GM23338 (cell line): Measurements from ENCODE around the gene DYSF. TPM values are rescaled to one million over a fixed set of nuclear protein-coding genes. Genes with fewer than 3 reads are reported as not detected.

Experiments
- ATAC-seq: fragments of 200-7000 bp; cut with Tn5 transposase; 3 replicates; pipeline ENCODE4 v1.9.1; 2020
- DNase-seq: peaks from one replicate; pipeline ENCODE4 v3.0.0-alpha.2; 2015; ENCODE audit warnings: low spot score
- H2AFZ ChIP-seq: fragments of 200-600 bp; sonication (generic); 2 replicates; pipeline ENCODE4 v1.8.0; 2016; ENCODE audit warnings: antibody characterized with exemption, mild to moderate bottlenecking, moderate library complexity
- H3F3A ChIP-seq: fragments of 200-600 bp; sonication (generic); replicated peaks from 2 replicates; pipeline ENCODE4 v1.8.0; 2017; ENCODE audit warnings: antibody characterized with exemption, mixed run types, low read depth
- H3K27ac ChIP-seq: fragments of 200-600 bp; sonication (generic); 2 replicates; pipeline ENCODE4 v1.6.1; 2016; ENCODE audit warnings: low read depth
- H3K27me3 ChIP-seq: fragments of 200-600 bp; sonication (generic); 2 replicates; pipeline ENCODE4 v1.8.0; 2016; ENCODE audit warnings: mild to moderate bottlenecking, mixed run types, moderate library complexity; ENCODE audit not compliant: insufficient read depth
- H3K36me3 ChIP-seq: fragments of 200-600 bp; sonication (generic); 2 replicates; pipeline ENCODE4 v1.8.0; 2016; ENCODE audit warnings: mild to moderate bottlenecking; ENCODE audit not compliant: insufficient read depth
- H3K4me1 ChIP-seq: fragments of 200-600 bp; sonication (generic); 2 replicates; pipeline ENCODE4 v1.8.0; 2016; ENCODE audit warnings: mild to moderate bottlenecking, moderate library complexity; ENCODE audit not compliant: insufficient read depth
- H3K4me2 ChIP-seq: fragments of 200-600 bp; sonication (generic); 2 replicates; pipeline ENCODE4 v1.7.1; 2017; ENCODE audit warnings: mixed run types
- H3K4me3 ChIP-seq: fragments of 200-600 bp; sonication (generic); 2 replicates; pipeline ENCODE4 v1.6.1; 2016; ENCODE audit warnings: mixed run types
- H3K79me2 ChIP-seq: fragments of 200-600 bp; sonication (generic); replicated peaks from 2 replicates; pipeline ENCODE4 v1.8.0; 2017; ENCODE audit warnings: mild to moderate bottlenecking; ENCODE audit not compliant: insufficient read depth
- H3K9me2 ChIP-seq: fragments of 200-600 bp; sonication (generic); 2 replicates; pipeline ENCODE4 v1.8.0; 2017; ENCODE audit not compliant: insufficient read depth
- H4K20me1 ChIP-seq: fragments of 200-600 bp; sonication (generic); replicated peaks from 2 replicates; pipeline ENCODE4 v1.8.0; 2017; ENCODE audit warnings: mild to moderate bottlenecking; ENCODE audit not compliant: insufficient read depth
- H3K27ac Mint-ChIP-seq: 2 replicates; pipeline ENCODE4 v1.8.0; 2020; ENCODE audit warnings: inconsistent platforms, mild to moderate bottlenecking, moderate library complexity, mixed read lengths
- H3K27me3 Mint-ChIP-seq: 3 replicates; pipeline ENCODE4 v1.8.0; 2022; ENCODE audit warnings: low read depth, mild to moderate bottlenecking, moderate library complexity, mixed read lengths, inconsistent platforms; ENCODE audit not compliant: insufficient read depth, poor library complexity
- H3K36me3 Mint-ChIP-seq: 3 replicates; pipeline ENCODE4 v1.8.0; 2021; ENCODE audit warnings: low read depth, mild to moderate bottlenecking, inconsistent platforms, moderate library complexity, mixed read lengths
- H3K4me1 Mint-ChIP-seq: 3 replicates; pipeline ENCODE4 v1.8.0; 2020; ENCODE audit warnings: mild to moderate bottlenecking, inconsistent platforms, mixed read lengths
- H3K4me3 Mint-ChIP-seq: 3 replicates; pipeline ENCODE4 v1.8.0; 2021; ENCODE audit warnings: moderate library complexity, mild to moderate bottlenecking, inconsistent platforms, mixed read lengths
- H3K9me3 Mint-ChIP-seq: 3 replicates; pipeline ENCODE4 v1.8.0; 2020; ENCODE audit warnings: moderate library complexity, mild to moderate bottlenecking, inconsistent platforms, mixed read lengths
- CREB1 ChIP-seq: fragments of 250-450 bp; sonication (Bioruptor Pico); IDR thresholded peaks from 2 replicates; pipeline ENCODE4 v1.5.0; 2020; ENCODE audit warnings: low read depth, mild to moderate bottlenecking, moderate library complexity
- EZH2 ChIP-seq: fragments of 200-600 bp; sonication (generic); IDR thresholded peaks from one replicate; pipeline ENCODE4 v1.8.0; 2017; ENCODE audit warnings: antibody characterized with exemption, mild to moderate bottlenecking, low read depth; ENCODE audit not compliant: unreplicated experiment
- EZH2phosphoT487 ChIP-seq: fragments of 200-600 bp; sonication (generic); IDR thresholded peaks from one replicate; pipeline ENCODE4 v1.8.1; 2018; ENCODE audit warnings: antibody characterized with exemption; ENCODE audit not compliant: unreplicated experiment
- JUNB ChIP-seq: IDR thresholded peaks from one replicate; pipeline ENCODE4 v1.6.1; 2016; ENCODE audit warnings: antibody characterized with exemption; ENCODE audit not compliant: unreplicated experiment
- NANOG ChIP-seq: IDR thresholded peaks from 2 replicates; pipeline ENCODE4 v1.6.1; 2016; ENCODE audit warnings: antibody characterized with exemption, borderline replicate concordance
- POLR2AphosphoS5 ChIP-seq: IDR thresholded peaks from 2 replicates; pipeline ENCODE4 v1.6.1; 2016; ENCODE audit warnings: antibody characterized with exemption, low read depth
- STAT1 ChIP-seq: IDR thresholded peaks from one replicate; pipeline ENCODE4 v1.6.1; 2016; ENCODE audit warnings: antibody characterized with exemption; ENCODE audit not compliant: unreplicated experiment
- ZNF114 ChIP-seq: fragments of 250-450 bp; sonication (Bioruptor Pico); IDR thresholded peaks from 2 replicates; pipeline ENCODE4 v1.5.0; 2020; ENCODE audit warnings: mild to moderate bottlenecking, moderate library complexity
- ZNF331 ChIP-seq: fragments of 250-450 bp; sonication (Bioruptor Pico); IDR thresholded peaks from 2 replicates; pipeline ENCODE4 v1.5.0; 2020; ENCODE audit warnings: low read depth, mild to moderate bottlenecking, moderate library complexity
- polyA plus RNA-seq: library from polyadenylated mRNA; unstranded; fragments of >200 nt; fragmentation: Nextera tagmentation; extraction: Ambion mirVana; gene quantifications from 2 replicates; pipeline ENCODE4 v1.2.1, GENCODE V29; 2016
- total RNA-seq: library from RNA; depleted of rRNA; stranded (reverse); fragments of >200 nt; shearing (Covaris generic); gene quantifications from 2 replicates; pipeline ENCODE4 v1.2.3, GENCODE V29; 2014
- TF ChIP-seq, protein P1 (sequence below): IDR thresholded peaks from one replicate; pipeline ENCODE4 v1.6.1; 2018; ENCODE audit warnings: antibody characterized with exemption; ENCODE audit not compliant: unreplicated experiment
- TF ChIP-seq, protein P2 (sequence below): fragments of 250-450 bp; sonication (Bioruptor Pico); IDR thresholded peaks from 2 replicates; pipeline ENCODE4 v1.5.0; 2020; ENCODE audit warnings: mild to moderate bottlenecking, moderate library complexity
- TF ChIP-seq, protein P3 (sequence below), 2 experiments: fragments of 200-600 bp in 1 of 2; sonication (generic) in 1 of 2; conservative IDR thresholded peaks; 2 replicates each; pipeline versions ENCODE4 v1.5.1 to v1.6.1; 2016 to 2017; ENCODE audit warnings: antibody characterized with exemption in 2 of 2, low read depth in 2 of 2, mild to moderate bottlenecking in 2 of 2, moderate library complexity in 1 of 2
- TF ChIP-seq, protein P4 (sequence below): IDR thresholded peaks from 2 replicates; pipeline ENCODE4 v1.6.1; 2016; ENCODE audit warnings: antibody characterized with exemption

DYSF gene
- total and polyA plus RNA-seq, 2 experiments from 2014 or later = 7.3 to 21.3 TPM

DNA sequence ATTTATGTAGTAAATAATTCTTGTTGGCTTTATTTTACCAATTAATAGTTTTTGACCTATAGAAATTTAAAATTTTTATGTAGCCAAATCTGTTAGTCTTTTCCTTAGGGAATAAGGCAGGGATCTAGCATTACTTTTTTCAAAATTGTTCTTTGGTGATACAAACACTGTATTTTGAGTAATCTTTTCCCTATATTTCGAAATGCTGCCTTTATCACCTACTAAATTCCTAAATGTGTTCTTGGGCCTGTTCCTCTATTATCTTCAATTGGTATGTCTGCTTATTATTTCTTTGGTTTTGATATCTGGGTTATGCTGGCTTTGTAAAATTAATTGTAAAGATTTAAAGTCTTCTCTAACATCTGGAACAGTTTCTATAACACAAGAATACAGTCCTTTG lies 87.5 kb downstream of the DYSF start:
- peaks cover 3% of the 10 kb centered on the region; the same call in 2 of the 3 replicates for H3K4me1 Mint-ChIP-seq
- H3K27me3 Mint-ChIP-seq = peaks cover 5% of the 10 kb centered on the region
- Histone ChIP-seq H3K4me2 (no peak overlapping the region), H3K36me3 (peaks cover 5% of the 10 kb centered on the region), H3K9me2 (no peaks in the 10 kb centered on the region), H3F3A (no peaks in the 10 kb centered on the region), H3K79me2 (no peaks in the 10 kb centered on the region), H3K4me1 (no peaks in the 10 kb centered on the region), H3K27me3 (no peaks in the 10 kb centered on the region), H4K20me1 (no peaks in the 10 kb centered on the region), H3K4me3 (no peak overlapping the region), H3K27ac (no peak overlapping the region), H2AFZ (no peak overlapping the region)
- H3K4me3 Mint-ChIP-seq = no peak overlapping the region
- ATAC-seq = no peak
- H3K27ac Mint-ChIP-seq = no peak overlapping the region
- peaks cover 19% of the 10 kb centered on the region for H3K9me3 Mint-ChIP-seq
- DNase-seq = no peak
- no peak for TF ChIP-seq POLR2AphosphoS5
- no peak for TF ChIP-seq CREB1 (CRISPR knock-in tag)
- TF ChIP-seq, protein P1, sequence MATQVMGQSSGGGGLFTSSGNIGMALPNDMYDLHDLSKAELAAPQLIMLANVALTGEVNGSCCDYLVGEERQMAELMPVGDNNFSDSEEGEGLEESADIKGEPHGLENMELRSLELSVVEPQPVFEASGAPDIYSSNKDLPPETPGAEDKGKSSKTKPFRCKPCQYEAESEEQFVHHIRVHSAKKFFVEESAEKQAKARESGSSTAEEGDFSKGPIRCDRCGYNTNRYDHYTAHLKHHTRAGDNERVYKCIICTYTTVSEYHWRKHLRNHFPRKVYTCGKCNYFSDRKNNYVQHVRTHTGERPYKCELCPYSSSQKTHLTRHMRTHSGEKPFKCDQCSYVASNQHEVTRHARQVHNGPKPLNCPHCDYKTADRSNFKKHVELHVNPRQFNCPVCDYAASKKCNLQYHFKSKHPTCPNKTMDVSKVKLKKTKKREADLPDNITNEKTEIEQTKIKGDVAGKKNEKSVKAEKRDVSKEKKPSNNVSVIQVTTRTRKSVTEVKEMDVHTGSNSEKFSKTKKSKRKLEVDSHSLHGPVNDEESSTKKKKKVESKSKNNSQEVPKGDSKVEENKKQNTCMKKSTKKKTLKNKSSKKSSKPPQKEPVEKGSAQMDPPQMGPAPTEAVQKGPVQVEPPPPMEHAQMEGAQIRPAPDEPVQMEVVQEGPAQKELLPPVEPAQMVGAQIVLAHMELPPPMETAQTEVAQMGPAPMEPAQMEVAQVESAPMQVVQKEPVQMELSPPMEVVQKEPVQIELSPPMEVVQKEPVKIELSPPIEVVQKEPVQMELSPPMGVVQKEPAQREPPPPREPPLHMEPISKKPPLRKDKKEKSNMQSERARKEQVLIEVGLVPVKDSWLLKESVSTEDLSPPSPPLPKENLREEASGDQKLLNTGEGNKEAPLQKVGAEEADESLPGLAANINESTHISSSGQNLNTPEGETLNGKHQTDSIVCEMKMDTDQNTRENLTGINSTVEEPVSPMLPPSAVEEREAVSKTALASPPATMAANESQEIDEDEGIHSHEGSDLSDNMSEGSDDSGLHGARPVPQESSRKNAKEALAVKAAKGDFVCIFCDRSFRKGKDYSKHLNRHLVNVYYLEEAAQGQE = no peak
- TF ChIP-seq STAT1 = no peak
- TF ChIP-seq ZNF331 (CRISPR knock-in tag) = no peak
- TF ChIP-seq, protein P2, sequence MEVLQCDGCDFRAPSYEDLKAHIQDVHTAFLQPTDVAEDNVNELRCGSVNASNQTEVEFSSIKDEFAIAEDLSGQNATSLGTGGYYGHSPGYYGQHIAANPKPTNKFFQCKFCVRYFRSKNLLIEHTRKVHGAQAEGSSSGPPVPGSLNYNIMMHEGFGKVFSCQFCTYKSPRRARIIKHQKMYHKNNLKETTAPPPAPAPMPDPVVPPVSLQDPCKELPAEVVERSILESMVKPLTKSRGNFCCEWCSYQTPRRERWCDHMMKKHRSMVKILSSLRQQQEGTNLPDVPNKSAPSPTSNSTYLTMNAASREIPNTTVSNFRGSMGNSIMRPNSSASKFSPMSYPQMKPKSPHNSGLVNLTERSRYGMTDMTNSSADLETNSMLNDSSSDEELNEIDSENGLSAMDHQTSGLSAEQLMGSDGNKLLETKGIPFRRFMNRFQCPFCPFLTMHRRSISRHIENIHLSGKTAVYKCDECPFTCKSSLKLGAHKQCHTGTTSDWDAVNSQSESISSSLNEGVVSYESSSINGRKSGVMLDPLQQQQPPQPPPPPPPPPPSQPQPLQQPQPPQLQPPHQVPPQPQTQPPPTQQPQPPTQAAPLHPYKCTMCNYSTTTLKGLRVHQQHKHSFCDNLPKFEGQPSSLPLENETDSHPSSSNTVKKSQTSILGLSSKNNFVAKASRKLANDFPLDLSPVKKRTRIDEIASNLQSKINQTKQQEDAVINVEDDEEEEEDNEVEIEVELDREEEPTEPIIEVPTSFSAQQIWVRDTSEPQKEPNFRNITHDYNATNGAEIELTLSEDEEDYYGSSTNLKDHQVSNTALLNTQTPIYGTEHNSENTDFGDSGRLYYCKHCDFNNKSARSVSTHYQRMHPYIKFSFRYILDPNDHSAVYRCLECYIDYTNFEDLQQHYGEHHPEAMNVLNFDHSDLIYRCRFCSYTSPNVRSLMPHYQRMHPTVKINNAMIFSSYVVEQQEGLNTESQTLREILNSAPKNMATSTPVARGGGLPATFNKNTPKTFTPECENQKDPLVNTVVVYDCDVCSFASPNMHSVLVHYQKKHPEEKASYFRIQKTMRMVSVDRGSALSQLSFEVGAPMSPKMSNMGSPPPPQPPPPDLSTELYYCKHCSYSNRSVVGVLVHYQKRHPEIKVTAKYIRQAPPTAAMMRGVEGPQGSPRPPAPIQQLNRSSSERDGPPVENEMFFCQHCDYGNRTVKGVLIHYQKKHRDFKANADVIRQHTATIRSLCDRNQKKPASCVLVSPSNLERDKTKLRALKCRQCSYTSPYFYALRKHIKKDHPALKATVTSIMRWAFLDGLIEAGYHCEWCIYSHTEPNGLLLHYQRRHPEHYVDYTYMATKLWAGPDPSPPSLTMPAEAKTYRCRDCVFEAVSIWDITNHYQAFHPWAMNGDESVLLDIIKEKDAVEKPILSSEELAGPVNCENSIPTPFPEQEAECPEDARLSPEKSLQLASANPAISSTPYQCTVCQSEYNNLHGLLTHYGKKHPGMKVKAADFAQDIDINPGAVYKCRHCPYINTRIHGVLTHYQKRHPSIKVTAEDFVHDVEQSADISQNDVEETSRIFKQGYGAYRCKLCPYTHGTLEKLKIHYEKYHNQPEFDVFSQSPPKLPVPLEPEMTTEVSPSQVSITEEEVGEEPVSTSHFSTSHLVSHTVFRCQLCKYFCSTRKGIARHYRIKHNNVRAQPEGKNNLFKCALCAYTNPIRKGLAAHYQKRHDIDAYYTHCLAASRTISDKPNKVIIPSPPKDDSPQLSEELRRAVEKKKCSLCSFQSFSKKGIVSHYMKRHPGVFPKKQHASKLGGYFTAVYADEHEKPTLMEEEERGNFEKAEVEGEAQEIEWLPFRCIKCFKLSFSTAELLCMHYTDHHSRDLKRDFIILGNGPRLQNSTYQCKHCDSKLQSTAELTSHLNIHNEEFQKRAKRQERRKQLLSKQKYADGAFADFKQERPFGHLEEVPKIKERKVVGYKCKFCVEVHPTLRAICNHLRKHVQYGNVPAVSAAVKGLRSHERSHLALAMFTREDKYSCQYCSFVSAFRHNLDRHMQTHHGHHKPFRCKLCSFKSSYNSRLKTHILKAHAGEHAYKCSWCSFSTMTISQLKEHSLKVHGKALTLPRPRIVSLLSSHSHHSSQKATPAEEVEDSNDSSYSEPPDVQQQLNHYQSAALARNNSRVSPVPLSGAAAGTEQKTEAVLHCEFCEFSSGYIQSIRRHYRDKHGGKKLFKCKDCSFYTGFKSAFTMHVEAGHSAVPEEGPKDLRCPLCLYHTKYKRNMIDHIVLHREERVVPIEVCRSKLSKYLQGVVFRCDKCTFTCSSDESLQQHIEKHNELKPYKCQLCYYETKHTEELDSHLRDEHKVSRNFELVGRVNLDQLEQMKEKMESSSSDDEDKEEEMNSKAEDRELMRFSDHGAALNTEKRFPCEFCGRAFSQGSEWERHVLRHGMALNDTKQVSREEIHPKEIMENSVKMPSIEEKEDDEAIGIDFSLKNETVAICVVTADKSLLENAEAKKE (CRISPR knock-in tag) = no peak
- TF ChIP-seq, protein P3, sequence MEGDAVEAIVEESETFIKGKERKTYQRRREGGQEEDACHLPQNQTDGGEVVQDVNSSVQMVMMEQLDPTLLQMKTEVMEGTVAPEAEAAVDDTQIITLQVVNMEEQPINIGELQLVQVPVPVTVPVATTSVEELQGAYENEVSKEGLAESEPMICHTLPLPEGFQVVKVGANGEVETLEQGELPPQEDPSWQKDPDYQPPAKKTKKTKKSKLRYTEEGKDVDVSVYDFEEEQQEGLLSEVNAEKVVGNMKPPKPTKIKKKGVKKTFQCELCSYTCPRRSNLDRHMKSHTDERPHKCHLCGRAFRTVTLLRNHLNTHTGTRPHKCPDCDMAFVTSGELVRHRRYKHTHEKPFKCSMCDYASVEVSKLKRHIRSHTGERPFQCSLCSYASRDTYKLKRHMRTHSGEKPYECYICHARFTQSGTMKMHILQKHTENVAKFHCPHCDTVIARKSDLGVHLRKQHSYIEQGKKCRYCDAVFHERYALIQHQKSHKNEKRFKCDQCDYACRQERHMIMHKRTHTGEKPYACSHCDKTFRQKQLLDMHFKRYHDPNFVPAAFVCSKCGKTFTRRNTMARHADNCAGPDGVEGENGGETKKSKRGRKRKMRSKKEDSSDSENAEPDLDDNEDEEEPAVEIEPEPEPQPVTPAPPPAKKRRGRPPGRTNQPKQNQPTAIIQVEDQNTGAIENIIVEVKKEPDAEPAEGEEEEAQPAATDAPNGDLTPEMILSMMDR (conservative IDR thresholded peaks at IDR 0.05; ENCODE audit: low read depth in 2 of 2) = no peak
- TF ChIP-seq EZH2phosphoT487 = no peak
- no peak for TF ChIP-seq NANOG
- TF ChIP-seq JUNB = no peak
- TF ChIP-seq ZNF114 (CRISPR knock-in tag) = no peak
- TF ChIP-seq, protein P4, sequence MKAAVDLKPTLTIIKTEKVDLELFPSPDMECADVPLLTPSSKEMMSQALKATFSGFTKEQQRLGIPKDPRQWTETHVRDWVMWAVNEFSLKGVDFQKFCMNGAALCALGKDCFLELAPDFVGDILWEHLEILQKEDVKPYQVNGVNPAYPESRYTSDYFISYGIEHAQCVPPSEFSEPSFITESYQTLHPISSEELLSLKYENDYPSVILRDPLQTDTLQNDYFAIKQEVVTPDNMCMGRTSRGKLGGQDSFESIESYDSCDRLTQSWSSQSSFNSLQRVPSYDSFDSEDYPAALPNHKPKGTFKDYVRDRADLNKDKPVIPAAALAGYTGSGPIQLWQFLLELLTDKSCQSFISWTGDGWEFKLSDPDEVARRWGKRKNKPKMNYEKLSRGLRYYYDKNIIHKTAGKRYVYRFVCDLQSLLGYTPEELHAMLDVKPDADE = no peak
- no peak for TF ChIP-seq EZH2
- peaks cover 22% of the 10 kb centered on the region for H3K36me3 Mint-ChIP-seq
